HCT116 (cell line): ENCODE results near the gene CBLC. TPM values are rescaled to one million over a fixed set of nuclear protein-coding genes. Genes with fewer than 3 reads are reported as not detected.

ENCODE experiments used
- ATAC-seq: fragments of 200-7000 bp; cut with Tn5 transposase; 2 replicates; pipeline ENCODE4 v1.9.1; 2020; ENCODE audit warnings: mild to moderate bottlenecking, moderate library complexity
- BruUV-seq: library from RNA; stranded (reverse); fragments of 400-500 nt; replicated peaks from 2 replicates; lab custom pipeline; 2021; lab: Mats Ljungman, UMichigan
- CTCF ChIA-PET: fragments of 300-600 bp; sonication (Branson Sonifier 250); formaldehyde crosslinking; loops from one replicate; lab custom pipeline; 2021; ENCODE audit warnings: antibody characterized with exemption; lab: Charles Lee
- POLR2A ChIA-PET: fragments of 300-600, 350-600 bp; sonication (Branson Sonifier 250); formaldehyde crosslinking; loops from one replicate; lab custom pipeline; 2021; ENCODE audit warnings: antibody characterized with exemption; lab: Charles Lee
- RAD21 ChIA-PET, 2 experiments: fragments of 300-600 bp; sonication (Branson Sonifier 250); formaldehyde crosslinking; loops; one replicate each; lab custom pipeline; 2023; ENCODE audit warnings: low total read pairs in 2 of 2; ENCODE audit not compliant: uncharacterized antibody in 2 of 2, unreplicated experiment in 2 of 2, low non-redundant PET in 1 of 2; lab: Charles Lee
- DNase-seq: peaks from one replicate; pipeline ENCODE4 v3.0.0-alpha.2; 2010; ENCODE audit warnings: low read depth, low spot score
- H2AFZ ChIP-seq: fragments of 200-600 bp; shearing (Covaris generic), sonication (generic); 2 replicates; pipeline ENCODE4 v1.6.1; 2017; ENCODE audit warnings: low read depth, mixed run types, mixed read lengths, antibody characterized with exemption, low read length; ENCODE audit not compliant: poor library complexity, severe bottlenecking
- H3K27ac ChIP-seq: 2 replicates; pipeline ENCODE4 v1.5.1; 2012; ENCODE audit warnings: low read depth, low read length
- H3K27me3 ChIP-seq: fragments of 200-600 bp; sonication (generic); 2 replicates; pipeline ENCODE4 v1.6.1; 2016; ENCODE audit warnings: mixed run types, low read length, mixed read lengths; ENCODE audit not compliant: insufficient read depth
- H3K36me3 ChIP-seq, 2 experiments: fragments of 200-500 bp in 1 of 2; fragments of 200-600 bp in 1 of 2; sonication (Bioruptor generic) in 1 of 2; sonication (generic) in 1 of 2; 2 replicates each; pipeline versions ENCODE4 v1.5.1 to v1.6.1; 2014 to 2016; ENCODE audit warnings: low read length in 2 of 2, inconsistent platforms in 1 of 2, mixed read lengths in 1 of 2, mixed run types in 1 of 2; ENCODE audit not compliant: insufficient read depth in 2 of 2, control insufficient read depth in 1 of 2
- H3K4me1 ChIP-seq, 2 experiments: fragments of 200-600 bp in 1 of 2; sonication (generic) in 1 of 2; 2 replicates each; pipeline versions ENCODE4 v1.5.1 to v1.6.1; 2012 to 2017; ENCODE audit warnings: low read length in 2 of 2, inconsistent platforms in 1 of 2, mild to moderate bottlenecking in 1 of 2, mixed read lengths in 1 of 2, mixed run types in 1 of 2, moderate library complexity in 1 of 2; ENCODE audit not compliant: insufficient read depth in 2 of 2, control insufficient read depth in 1 of 2
- H3K4me2 ChIP-seq: fragments of 200-600 bp; sonication (generic); 2 replicates; pipeline ENCODE4 v1.6.1; 2017; ENCODE audit warnings: mixed run types, low read length, mixed read lengths
- H3K4me3 ChIP-seq, 2 experiments: fragments of 200-600 bp in 1 of 2; sonication (generic) in 1 of 2; replicated peaks in 1 of 2; 2 replicates each; pipeline ENCODE4 v1.5.1; 2011 to 2016; ENCODE audit warnings: low read length in 2 of 2, control low read depth in 1 of 2, low read depth in 1 of 2, mild to moderate bottlenecking in 1 of 2, mixed read lengths in 1 of 2, mixed run types in 1 of 2
- H3K79me2 ChIP-seq: fragments of 200-600 bp; sonication (generic); 2 replicates; pipeline ENCODE4 v1.6.1; 2017; ENCODE audit warnings: mild to moderate bottlenecking, mixed run types, low read length, moderate library complexity, mixed read lengths; ENCODE audit not compliant: insufficient read depth
- H3K9ac ChIP-seq: fragments of 200-600 bp; sonication (generic); 2 replicates; pipeline ENCODE4 v1.6.1; 2016; ENCODE audit warnings: low read length, mixed read lengths
- H3K9me2 ChIP-seq: fragments of 200-600 bp; sonication (generic), shearing (Covaris generic); 2 replicates; pipeline ENCODE4 v1.6.1; 2017; ENCODE audit warnings: mixed run types, mild to moderate bottlenecking, moderate library complexity; ENCODE audit not compliant: insufficient read depth
- H3K9me3 ChIP-seq, 2 experiments: fragments of 200-500 bp in 1 of 2; fragments of 200-600 bp in 1 of 2; sonication (Bioruptor generic) in 1 of 2; sonication (generic) in 1 of 2; 2 replicates each; pipeline ENCODE4 v1.6.1; 2014 to 2017; ENCODE audit warnings: low read length in 2 of 2, mixed read lengths in 2 of 2, inconsistent platforms in 1 of 2, low read depth in 1 of 2, mild to moderate bottlenecking in 1 of 2, mixed run types in 1 of 2, moderate library complexity in 1 of 2; ENCODE audit not compliant: control insufficient read depth in 1 of 2, insufficient read depth in 1 of 2
- H4K20me1 ChIP-seq: fragments of 200-600 bp; sonication (generic), shearing (Covaris generic); 2 replicates; pipeline ENCODE4 v1.6.1; 2017; ENCODE audit warnings: mixed run types, mild to moderate bottlenecking, moderate library complexity; ENCODE audit not compliant: insufficient read depth
- ATF3 ChIP-seq: IDR thresholded peaks from 2 replicates; pipeline ENCODE4 v1.6.1; 2012
- CEBPB ChIP-seq: IDR thresholded peaks from 2 replicates; pipeline ENCODE4 v1.6.1; 2012; ENCODE audit warnings: low read depth
- EGR1 ChIP-seq: IDR thresholded peaks from 2 replicates; pipeline ENCODE4 v1.6.1; 2012; ENCODE audit warnings: low read depth
- ELF1 ChIP-seq: IDR thresholded peaks from 2 replicates; pipeline ENCODE4 v1.6.1; 2012; ENCODE audit warnings: low read depth, borderline replicate concordance
- EZH2 ChIP-seq: fragments of 200-600 bp; sonication (generic); IDR thresholded peaks from 2 replicates; pipeline ENCODE4 v1.6.1; 2017; ENCODE audit warnings: antibody characterized with exemption, mixed run types
- EZH2phosphoT487 ChIP-seq: fragments of 200-600 bp; IDR thresholded peaks from 2 replicates; pipeline ENCODE4 v1.6.1; 2018; ENCODE audit warnings: antibody characterized with exemption, borderline replicate concordance
- FOSL1 ChIP-seq: IDR thresholded peaks from 2 replicates; pipeline ENCODE4 v1.6.1; 2012; ENCODE audit warnings: low read depth
- JUND ChIP-seq: IDR thresholded peaks from 2 replicates; pipeline ENCODE4 v1.6.1; 2012
- MAX ChIP-seq: IDR thresholded peaks from 2 replicates; pipeline ENCODE4 v1.6.1; 2012
- POLR2A ChIP-seq: IDR thresholded peaks from 2 replicates; pipeline ENCODE4 v1.7.0; 2011; ENCODE audit warnings: borderline replicate concordance; ENCODE audit not compliant: insufficient read depth, insufficient read length; ENCODE audit errors: extremely low read depth
- RAD21 ChIP-seq: IDR thresholded peaks from 2 replicates; pipeline ENCODE4 v1.6.1; 2012; ENCODE audit warnings: low read depth, mild to moderate bottlenecking
- REST ChIP-seq: IDR thresholded peaks from 2 replicates; pipeline ENCODE4 v1.6.1; 2012; ENCODE audit warnings: low read depth
- SIN3A ChIP-seq: IDR thresholded peaks from 2 replicates; pipeline ENCODE4 v1.6.1; 2012; ENCODE audit warnings: low read depth
- SP1 ChIP-seq: IDR thresholded peaks from 2 replicates; pipeline ENCODE4 v1.6.1; 2012; ENCODE audit warnings: low read depth
- TCF7L2 ChIP-seq: IDR thresholded peaks from 2 replicates; pipeline ENCODE4 v1.7.0; 2011; ENCODE audit warnings: borderline replicate concordance, inconsistent platforms; ENCODE audit not compliant: insufficient read depth, insufficient read length; ENCODE audit errors: extremely low read depth
- YY1 ChIP-seq: IDR thresholded peaks from 2 replicates; pipeline ENCODE4 v1.6.1; 2011; ENCODE audit warnings: low read length, low read depth, moderate library complexity, mild to moderate bottlenecking; ENCODE audit not compliant: insufficient replicate concordance; ENCODE audit errors: extremely low read depth
- ZBTB33 ChIP-seq: IDR thresholded peaks from 2 replicates; pipeline ENCODE4 v1.6.1; 2011; ENCODE audit warnings: mild to moderate bottlenecking, low read length, moderate library complexity; ENCODE audit not compliant: insufficient replicate concordance; ENCODE audit errors: extremely low read depth
- ZFX ChIP-seq: fragments of 450-650 bp; IDR thresholded peaks from 2 replicates; pipeline ENCODE4 v1.6.1; 2017
- ZNF274 ChIP-seq: fragments of 200-500 bp; sonication (Bioruptor generic); IDR thresholded peaks from 2 replicates; pipeline ENCODE4 v1.6.1; 2014; ENCODE audit warnings: mild to moderate bottlenecking, low read depth, low read length, inconsistent platforms
- intact Hi-C: fragments of 100-400 bp; cut with micrococcal nuclease; formaldehyde crosslinking; loops from 2 replicates; pipeline ENCODE4 v1.10.0; 2022
- total RNA-seq: library from RNA; stranded (reverse); gene quantifications from one replicate; pipeline ENCODE4 v1.2.1, GENCODE V29; 2021; ENCODE audit not compliant: unreplicated experiment

The CBLC gene
- total RNA-seq, 1 experiment from 2014 or later: 54.3 TPM

GRCh38 chr19:44783545-44783944, 5.9 kb downstream of the CBLC start (continued):
- TF ChIP-seq ZNF274 (no peak), EZH2phosphoT487 (no peak), EZH2 (no peak), ZFX (no peak), POLR2A (no peak), CEBPB (no peak), YY1 (no peak), REST (no peak), SP1 (no peak), ELF1 (no peak)
- TF ChIP-seq, all 23 proteins: peak for 0

- Histone ChIP-seq H3K9ac (no peak overlapping the region), H3K79me2 (peaks cover 16% of the 10 kb centered on the region; the same call in 1 of the 2 replicates), H4K20me1 (no peaks in the 10 kb centered on the region), H3K4me2 (no peak overlapping the region), H3K27me3 (no peaks in the 10 kb centered on the region), H3K4me3 (no peak overlapping the region), H3K9me3 (no peaks in the 10 kb centered on the region), H3K9me2 (no peaks in the 10 kb centered on the region), H2AFZ (no peak overlapping the region), H3K4me1 (peaks cover 3 to 6% of the 10 kb centered on the region in 2 experiments; a peak in 3 of 4 replicates), H3K36me3 (peaks cover 24 to 34% of the 10 kb centered on the region in 2 experiments), H3K27ac (no peak overlapping the region)
- POLR2A ChIA-PET: interaction anchor here (0.6 to 1.0 kb wide), 2 partner anchors 19 to 59 kb away, joined by 3 read pairs; no protein-coding TSS in a partner anchor
- no TSS peak for BruUV-seq
- CTCF ChIA-PET: interaction anchor here (1.2 to 1.7 kb wide), 2 partner anchors 22 to 61 kb away, joined by 6 read pairs; partner anchors contain the start of gene NECTIN2
- DNase-seq (no peak), ATAC-seq (no peak)
- RAD21 ChIA-PET: no interaction called here
- intact Hi-C loops: loop anchor here (2.0 kb wide), 1 partner anchor 60 kb away; no protein-coding TSS in a partner anchor
- no peak for TF ChIP-seq TCF7L2
- TF ChIP-seq ATF3: no peak
- no peak for TF ChIP-seq MAX
- no peak for TF ChIP-seq FOSL1
- TF ChIP-seq ZNF274: no peak
- no peak for TF ChIP-seq CEBPB
- no peak for TF ChIP-seq POLR2A
- no peak for TF ChIP-seq SIN3A
- no peak for TF ChIP-seq EGR1
- TF ChIP-seq JUND: no peak
- TF ChIP-seq ZBTB33: no peak
- no peak for TF ChIP-seq RAD21
- no peak for TF ChIP-seq EZH2phosphoT487
- no peak for TF ChIP-seq EZH2
- no peak for TF ChIP-seq YY1
These were observed 7.6 kb downstream of the CBLC start for GRCh38 chr19:44785271-44785670.
